GM21390 (cell line): Measurements from ENCODE around the gene ABCB6.

Experiments used
- ATAC-seq: cut with Tn5 transposase; IDR thresholded peaks from one replicate; pipeline ENCODE4 v1.9.1; 2021; ENCODE audit not compliant: unreplicated experiment

ABCB6 gene

DNA sequence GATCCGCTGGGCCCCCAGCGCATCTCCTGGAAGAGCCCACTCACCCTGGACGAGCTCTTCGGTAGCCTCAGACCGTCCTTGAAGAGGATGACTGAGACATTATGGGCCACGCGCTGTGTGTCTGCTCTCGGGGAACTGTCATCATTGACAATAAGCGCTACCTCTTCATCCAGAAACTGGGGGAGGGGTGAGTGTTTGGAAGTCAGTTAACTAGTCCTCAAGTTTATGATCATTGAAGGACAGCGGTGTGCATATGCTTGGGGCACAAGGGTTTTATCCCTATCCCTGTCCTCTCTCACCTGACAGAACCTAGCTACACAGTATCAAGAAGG, 27.1 kb upstream of the ABCB6 start:
- no peak for ATAC-seq

DNA sequence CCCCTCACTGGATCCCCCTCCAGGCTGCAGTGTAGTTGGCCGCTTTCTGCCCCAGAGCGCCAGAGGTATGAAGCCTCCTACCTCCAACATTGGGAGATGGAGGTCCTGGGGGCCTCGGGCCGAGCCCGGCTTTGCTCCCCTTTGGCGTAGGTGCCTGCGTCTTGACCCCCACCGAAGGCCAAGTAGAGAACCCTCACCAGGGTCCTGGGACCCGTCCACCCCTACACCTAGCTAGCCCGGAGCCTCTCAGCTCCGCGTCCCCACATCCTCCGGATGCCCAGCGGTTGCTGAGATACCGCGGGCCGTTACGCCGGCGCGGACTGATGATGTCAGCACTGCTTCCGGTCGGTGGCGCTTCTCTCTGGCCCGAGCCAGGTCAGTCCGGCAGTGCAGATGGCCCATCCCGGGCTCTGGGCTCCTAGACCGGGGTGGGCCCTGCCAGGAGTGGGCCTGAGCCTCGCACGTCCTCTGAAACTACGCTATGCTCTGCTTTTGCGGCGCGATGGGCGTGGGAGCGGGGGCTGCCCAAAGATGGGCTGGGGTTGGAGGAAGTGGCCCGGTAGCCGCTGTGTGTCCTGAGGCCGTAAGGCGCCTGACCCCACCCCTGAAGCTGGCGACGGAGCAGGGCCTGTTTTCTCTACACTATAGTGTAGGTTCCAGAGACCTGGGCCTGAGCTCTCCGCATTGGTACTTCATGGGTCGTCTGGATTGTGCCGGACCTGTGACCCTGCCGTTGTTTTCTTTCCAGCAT, 26.6 kb upstream of the ABCB6 start, which contains the start of the genes GLB1L and STK16:
TSS of gene GLB1L (minus strand) at position 297 of the 751 bp plus-strand sequence. CDS start 1,871 bp downstream, outside the sequence.
TSS of gene STK16 (plus strand) at position 332 of the 751 bp plus-strand sequence. CDS start 521 bp downstream, outside the sequence.
- peak; percentile 69 for ATAC-seq

DNA sequence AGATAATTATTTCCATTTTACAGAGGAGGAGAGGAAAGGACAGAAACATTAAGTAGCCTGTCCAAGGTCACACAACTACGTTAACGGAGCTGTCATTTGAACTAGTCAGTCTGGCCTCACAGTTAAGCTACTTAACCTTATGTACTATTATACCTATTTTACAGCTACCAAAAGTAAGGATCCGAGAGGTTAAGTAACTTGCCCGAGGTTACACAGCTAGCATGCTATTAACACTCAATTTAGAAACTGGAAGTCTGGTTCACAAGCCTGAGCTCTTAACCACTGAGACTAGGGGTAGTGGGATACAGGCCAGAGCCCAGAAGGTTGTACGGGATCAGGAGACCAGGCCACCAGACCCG, 26.0 kb upstream of the ABCB6 start:
- ATAC-seq = no peak

DNA sequence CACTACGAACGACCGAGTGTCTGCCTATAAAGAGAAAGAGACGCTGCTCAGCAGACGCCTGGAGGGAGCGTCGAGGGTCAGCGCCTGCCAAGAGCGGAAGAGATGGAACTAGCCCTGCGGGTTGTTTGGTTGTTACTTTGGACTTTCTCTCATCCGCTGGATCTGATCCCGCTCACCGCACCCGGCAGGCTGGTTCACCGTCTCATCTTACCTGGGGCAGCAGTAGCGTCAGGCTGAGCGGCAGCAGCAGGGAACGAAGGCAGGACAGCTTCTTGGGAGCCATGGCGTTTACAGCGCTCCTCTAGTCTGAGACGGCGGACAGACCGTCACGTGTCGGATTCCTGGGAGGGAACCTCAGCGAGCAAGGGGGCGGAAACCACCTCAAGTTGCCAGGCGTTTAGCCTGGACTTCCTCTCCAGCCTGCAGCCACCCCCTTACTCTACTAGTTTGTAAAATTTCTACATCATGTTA, 24.6 kb upstream of the ABCB6 start:
- ATAC-seq = no peak

DNA sequence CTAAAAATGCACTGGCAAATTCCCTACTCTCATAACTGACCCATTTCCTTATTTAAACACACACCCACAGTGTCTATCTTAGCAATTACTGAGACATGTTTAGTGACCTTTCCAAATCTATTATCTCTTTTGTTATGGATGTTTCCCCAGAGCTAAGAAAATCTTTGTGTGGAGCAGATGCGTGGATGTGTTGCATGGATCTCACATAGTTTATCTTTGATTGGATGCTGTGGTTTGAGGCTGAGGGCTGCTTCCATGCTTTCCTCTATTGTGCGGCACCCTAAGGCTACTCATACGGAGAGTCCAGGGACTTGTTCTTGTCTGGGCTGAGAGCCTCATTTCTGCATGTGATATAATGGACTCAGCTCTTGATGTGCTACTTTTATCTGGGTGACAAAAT, 15.6 kb upstream of the ABCB6 start:
- ATAC-seq = no peak

DNA sequence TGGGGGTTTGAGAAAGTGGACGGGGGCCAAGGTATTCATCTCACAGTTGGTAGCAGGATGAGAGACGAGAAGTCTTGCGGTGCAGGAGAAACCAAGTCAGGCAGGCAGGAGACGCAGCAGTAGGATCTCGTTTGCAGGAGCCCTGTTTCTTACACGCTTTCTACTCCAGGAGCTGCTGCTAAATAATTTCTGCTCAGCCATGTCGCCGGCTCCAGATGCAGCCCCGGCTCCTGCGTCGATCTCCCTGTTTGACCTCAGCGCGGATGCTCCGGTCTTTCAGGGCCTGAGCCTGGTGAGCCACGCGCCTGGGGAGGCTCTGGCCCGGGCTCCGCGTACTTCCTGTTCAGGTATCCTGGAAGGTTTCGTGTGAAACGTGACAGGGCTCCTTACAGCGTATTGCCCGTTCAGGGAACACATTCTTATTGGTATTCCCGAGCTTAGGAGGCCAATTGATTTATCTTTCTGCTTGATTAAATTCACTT, 11.3 kb upstream of the ABCB6 start:
- no peak for ATAC-seq

DNA sequence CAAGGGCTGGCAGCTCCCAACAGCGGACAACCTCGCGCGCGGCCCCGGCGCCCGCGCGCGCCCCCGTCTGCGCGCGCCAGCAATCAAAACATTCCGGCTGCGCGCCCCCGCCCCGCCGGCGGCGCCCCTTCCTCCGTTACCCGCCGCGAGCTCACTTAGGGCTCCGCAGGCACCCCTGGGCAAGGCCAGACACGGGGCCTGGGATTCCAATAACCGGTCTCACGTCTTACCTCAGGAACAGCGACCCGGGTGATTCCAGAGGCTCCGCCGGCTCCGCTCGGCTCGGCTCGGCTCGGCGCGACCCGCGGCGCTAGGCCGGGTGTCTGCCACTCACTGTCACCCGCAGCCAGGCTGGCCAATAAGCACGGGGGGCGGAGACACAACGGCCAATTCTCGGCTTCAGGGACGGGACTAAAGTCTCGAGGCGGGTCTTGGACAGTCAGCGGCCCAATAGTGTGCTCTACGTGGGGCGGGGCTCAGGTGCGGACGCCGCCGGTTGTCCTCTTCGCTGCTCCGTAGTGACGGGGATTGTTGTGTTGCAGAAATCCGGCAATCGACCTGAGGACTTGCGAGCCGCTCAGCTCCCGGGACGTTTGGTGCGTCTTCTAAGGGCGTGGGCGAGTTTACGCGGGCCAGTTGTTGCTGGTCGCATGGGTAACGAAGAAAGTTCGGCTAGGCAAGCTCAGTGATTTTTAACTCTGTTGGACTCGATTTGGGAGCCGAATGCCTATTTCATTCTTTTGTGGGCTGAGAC, 10.7 kb upstream of the ABCB6 start, which contains the start of the genes ANKZF1 and ATG9A:
TSS of gene ANKZF1 (plus strand) at position 502 of the 754 bp plus-strand sequence. CDS start 452 bp downstream, outside the sequence.
TSS of gene ATG9A (minus strand) at position 332 of the 754 bp plus-strand sequence. CDS start 1,612 bp downstream, outside the sequence.
- peak; percentile 95 for ATAC-seq

DNA sequence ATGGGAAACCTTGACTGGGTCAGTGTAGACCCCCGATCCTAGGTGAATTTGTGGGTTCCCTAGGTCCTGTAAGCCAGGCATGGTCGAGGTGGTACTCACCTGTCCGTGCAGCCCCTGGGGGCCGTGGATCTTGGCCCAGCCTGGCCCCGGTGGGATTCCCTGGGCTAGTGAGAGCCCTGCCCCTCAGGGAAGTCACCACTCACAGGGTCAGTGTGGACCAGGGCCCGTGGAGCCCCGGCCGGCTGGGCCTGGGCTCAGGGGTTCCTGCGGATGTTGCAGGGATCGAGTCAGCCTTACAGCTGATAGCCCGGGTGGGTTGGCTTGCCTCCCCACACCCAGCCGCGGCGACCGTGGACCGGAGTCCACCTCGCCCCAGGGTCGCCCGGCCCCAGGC, 10.2 kb upstream of the ABCB6 start:
- no peak for ATAC-seq

DNA sequence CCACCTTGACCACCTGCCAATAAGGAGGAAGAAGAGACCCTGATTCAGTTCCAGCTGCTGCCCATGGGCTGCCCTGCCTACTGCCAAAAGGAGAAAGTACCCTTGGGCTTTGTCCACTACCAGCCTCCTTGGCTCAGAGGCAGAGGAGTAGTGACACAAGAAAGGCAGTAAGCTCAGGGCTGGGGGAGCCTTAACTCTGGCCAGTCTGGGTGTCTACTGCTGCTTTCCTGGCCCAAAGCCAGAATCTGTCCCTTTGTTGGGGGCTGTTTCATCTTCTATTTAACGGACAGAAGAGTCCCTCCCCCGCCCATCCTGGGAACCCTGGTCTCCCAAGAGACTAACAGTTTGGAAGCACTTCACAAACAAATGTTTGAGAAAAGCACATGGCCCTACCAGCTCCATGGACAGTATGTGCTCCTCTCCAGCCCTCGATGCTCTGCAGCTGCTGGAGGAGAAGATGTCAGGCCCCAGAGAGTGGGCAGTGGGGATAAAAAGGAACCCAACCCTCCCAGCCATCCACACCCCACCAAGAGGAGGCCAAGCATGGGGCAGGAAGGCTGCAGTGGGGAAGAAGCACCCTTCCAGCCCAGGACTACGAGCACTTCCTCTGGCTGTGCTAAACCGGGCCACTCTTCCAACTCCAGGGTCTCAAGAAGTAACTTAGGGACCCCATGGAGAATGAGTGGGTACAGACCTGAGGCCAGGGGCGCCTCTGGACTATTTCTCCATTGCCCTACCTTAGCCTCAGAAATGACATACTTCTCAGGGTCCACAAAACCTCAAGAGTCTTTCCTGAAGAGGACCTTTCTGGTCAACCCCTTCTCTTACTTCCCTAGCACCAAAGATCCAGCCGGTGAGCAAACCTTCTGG, 9.5 kb upstream of the ABCB6 start:
- ATAC-seq = no peak

DNA sequence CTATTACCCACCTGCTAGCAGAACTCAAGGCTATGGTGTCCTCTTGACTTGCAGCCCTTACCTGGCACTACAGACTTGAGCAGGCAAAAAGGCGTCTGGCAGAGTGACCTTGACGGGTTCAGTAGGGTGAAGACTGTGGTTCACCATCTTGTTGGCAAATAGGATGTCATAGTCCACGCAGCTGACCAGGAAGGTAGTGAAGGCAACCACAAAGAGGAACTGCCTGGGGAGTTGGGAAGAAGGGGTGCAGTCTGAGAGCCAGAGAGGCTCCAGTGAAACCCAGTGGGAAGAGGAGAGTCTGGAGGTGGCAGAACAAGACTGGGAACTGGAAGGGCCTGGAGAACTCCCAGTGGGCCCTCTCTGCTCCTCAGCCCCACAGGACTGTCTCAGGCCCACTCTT, 6.6 kb upstream of the ABCB6 start:
- no peak for ATAC-seq

DNA sequence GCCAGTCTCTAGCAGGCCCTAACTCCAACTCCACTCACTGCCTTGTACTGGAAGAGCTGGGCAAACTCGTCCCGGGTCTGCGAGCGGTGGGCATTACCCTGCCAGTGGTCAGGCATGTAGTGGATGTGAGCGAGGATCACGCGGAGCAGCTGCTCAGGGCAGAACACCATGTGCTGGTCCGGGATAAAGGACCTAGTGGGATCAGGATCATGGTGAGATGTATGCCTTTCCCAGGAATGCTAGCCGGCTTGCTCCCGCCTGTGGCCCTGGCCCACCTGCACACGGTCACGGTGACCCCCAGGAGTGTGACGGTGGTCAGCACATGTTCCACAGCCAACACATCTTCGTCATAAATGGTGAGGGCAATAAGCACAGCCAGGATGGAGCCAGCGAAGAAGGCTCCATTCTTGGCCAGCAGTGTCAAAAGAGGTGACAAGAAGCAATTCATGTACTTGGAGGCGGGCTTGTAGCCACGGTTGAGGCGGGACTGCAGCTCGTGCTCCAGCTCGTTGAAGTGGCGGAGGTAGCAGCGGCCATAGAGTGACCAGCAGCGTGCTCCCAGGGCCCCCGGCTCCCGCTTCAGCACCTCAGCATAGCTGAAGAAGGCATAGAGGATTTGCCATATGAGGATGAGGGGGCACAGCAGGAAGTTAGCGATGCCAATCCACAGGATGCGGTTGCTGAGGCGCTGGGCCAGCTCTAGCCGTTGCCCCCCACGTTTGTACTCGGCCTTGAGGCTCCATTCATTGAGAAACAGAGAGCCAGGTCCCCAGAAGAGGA, 5.3 kb upstream of the ABCB6 start:
- no peak for ATAC-seq

DNA sequence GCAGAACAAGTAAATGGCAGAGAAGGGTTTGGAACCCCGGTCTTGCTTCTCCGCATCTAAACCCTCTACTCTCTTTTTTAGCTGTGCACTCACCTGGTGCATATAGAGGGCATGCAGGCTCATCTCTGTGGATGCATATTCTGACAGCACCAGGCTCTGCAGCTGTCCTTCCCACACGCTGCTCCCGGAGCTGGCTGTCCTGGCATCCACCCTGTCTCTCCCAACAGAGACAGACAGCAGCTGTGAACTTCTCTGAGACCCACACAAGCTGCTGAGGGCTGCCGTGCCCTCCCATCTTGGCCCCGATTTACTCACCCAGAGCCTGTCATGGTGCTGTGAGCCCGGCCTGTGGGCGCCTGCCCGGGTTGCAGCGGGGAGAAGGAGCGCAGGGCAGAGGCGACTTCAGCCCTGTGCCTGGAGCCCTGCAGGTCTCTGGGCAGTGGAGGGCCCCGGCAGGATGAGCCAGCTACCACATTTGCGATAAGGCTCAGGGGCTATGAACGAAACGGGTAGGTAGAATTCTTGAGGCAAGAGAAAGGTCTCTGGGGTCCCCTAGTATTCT, 3.3 kb upstream of the ABCB6 start:
- ATAC-seq = no peak

DNA sequence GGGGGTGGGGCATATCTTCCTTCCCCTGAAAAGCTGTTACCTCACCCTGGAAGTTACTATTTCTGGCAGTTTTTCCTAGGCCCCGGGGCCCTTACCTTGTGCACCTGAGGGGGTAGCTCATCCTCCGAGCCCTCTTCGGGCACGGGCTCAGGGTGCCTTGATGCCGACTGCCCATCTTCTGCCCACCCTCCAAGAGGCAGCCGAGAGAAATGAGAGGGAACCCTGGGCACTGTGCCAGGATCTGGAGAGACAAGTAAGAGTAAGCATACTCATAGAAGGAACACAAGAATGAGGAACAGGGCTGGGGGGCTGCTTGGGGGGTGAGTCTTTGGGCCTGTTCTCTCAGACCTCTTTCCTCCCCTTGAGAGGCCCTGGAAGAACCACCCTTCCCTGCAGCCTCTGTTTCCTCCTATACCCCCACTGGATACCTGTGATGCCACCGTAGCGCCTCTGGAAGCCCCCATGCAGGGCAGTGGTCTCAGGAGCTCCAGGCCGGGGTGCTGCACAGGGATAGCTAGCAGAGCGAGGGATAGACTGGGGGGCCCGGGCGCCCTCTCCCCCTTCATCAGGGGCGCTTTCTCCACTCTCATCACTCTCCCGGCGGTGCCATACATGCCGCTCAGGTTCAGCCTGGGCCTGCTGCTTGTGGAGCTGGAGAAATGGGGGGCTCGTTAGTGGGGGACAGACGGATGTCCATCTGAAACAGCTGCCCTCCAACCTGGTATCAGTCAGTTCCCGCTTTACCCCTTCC, 2.1 kb upstream of the ABCB6 start:
- ATAC-seq = no peak

DNA sequence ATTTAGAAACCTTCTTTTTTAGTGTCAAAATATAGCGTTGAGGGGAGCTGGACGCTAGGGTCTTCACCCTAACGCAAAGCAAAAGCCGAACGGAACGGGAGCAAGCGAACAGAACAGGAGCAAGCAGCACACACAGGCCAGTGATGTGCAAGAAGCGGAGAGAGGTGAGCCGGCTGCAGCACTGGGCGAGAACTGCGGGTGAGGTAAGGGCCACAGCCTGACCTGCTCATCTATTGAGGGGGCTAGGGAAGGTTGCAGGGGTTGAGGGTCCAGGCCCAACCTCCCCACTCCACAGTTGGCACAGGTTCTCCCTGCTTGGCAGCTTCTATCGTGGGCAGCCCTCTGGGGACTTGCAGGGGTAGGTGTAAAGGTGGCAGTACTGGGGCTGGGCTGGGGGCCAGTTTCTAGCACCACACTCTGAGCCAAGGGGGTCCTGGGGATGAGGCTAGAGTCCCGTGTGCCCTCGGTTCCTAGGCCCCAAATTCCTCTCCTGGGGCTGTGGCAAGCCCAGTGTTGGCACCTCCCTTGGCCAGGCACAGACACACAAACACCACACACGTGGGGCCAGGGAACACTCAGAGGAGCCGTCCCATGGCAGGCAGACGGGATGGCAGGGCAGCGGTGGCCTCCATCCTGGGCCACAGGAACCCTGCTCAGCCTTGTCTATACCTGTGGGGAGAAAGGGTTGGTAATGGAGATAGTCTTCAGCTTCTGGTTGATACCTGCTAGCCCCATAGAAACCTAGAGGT, 1.2 kb upstream of the ABCB6 start:
- no peak for ATAC-seq

DNA sequence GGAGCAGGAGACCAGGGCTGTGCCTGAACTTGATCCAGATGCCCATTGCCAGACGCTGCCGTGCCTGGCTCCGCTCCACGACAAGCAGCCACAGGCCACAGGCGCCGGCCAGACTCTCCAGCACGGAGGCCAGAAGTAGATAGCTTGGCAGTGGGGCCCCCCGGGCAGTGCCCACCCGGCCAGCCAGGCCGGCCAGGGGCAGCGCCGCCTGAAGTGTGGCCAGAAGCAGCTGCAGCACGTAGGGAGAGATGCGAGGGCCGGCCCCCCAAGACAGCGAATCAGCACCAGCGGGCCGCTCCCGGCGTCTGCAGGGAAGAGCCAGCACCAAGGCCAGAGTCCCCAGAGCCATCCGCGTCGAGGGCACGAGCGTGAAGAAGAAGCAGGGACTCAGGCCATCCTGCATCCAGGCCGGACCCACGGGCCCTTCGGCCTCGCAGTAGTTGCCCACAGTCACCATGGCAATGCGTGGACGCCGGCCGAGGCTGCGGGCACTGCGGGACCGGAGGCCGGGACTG, 484 bp downstream of the ABCB6 start:
- peak; percentile 35 for ATAC-seq

DNA sequence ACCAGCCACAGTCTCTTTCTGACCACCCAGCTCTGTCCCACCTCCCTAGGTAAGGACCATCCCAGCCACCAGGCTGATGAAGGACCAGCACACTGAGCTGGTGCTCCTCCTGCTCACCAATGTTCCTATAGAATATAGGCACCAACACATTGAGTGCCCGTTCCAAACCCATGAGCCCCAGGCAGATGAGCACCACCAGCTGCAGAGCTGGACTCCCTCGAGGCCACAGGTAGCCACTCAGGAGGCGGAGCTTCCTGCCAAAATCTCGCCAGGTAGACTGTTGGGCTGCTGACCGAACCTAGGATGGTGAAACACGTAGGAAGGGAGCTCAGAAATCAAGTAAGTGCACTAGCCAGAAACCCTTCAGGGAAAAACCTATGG, 2.2 kb downstream of the ABCB6 start:
- ATAC-seq = no peak

DNA sequence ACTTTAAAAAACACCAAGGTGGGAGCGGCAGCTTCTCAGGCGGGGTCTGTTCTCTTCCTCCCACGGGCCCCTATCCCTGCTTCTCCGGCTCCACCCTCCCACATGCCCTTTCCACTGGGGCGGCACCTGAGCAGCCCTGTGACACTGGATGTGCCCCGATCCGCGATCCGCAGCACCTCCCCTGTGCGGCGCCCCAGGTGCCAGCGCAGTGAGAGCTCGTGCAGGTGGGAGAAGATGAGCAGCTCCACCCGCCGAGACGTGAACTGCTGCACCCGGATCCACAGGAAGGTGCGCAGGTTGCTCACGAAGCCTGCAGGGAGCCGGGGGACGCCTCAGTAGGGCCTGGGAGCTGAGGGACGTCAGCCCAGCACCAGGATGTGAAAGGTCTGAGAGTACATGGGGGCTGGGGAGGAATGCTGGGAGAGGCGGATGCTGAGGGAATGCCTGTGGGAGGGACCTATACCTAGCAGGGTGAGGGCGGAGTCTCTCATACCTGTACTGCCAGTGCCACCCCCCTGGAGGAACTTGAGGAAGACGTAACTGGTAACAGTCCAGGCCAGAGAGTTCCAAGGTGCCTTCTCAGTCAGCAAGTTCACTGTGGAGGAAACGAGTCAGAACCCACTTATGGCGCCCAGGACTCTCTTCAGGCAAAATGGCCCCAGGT, 2.8 kb downstream of the ABCB6 start:
- no peak for ATAC-seq

DNA sequence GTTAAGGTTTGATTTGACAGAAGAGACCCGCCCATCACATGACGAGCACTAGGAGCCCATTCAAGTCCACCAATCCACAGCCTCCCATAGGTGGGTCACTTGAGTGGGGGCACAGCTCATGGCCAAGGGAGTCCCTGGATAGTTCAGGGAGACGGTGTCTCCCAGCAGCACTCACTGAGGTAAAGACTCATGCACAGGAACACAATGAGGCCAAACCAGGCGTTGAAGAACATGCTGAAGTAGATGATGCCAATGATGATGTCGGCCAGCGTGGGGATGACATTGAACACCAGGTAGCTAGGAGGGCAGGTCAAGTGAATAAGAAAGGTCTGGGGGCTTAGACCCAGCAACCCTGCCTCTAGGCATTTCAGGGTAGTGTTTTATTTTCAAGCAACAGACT, 4.0 kb downstream of the ABCB6 start:
- no peak for ATAC-seq
